ENCODE data around the gene AIMP1. TPM values are rescaled to one million over a fixed set of nuclear protein-coding genes. Genes with fewer than 3 reads are reported as not detected.

Gene AIMP1
- total and polyA plus RNA-seq, 10 of the 15 experiments (the other 5 are each of a cell fraction or from before 2014, with no cell fraction given): 18.6 to 131 (median 56.5) TPM

DNA sequence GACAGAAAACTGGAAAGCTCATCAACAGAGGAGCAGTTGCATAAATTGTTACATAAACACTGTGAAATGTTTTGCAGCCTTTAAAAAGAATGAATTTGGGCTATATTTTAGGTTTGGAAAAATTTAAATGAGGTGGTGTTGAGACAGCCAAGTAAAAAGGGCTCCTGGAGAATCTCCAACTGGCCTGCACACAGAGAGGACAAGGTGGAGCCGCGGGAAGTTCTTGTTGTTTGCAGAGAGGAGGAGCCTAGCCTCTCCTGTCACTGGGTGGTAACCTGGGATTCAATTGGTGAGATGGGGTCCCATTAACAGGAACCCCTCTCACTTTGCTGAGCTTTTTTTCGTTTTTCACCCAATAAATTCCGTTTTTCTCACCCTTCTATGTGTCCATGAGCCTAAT, 38.8 kb downstream of the AIMP1 start:
- in situ Hi-C loops (cut with MboI): no loop called here
- H3K4me2 ChIP-seq (ENCODE audit: control insufficient read depth, insufficient read depth): no peak overlapping the region

More for the DNA sequence above, 38.8 kb downstream of the AIMP1 start:
- WGBS (ENCODE audit: insufficient coverage, insufficient replicate concordance, low lambda C conversion rate, missing lambda C conversion rate): 61% methylated on average over 4 of the region's 4 CpGs
- H3K36me3 ChIP-seq (ENCODE audit: control insufficient read depth in 2 of 2, insufficient read depth in 2 of 2, low read length in 1 of 2): no peaks in the 10 kb centered on the region
- no peak overlapping the region for H3K9ac ChIP-seq (ENCODE audit: control insufficient read depth, insufficient read depth, low read length)
- FAIRE-seq (no peak), DNase-seq (ENCODE audit: low read depth, low spot score) (no peak), ATAC-seq (no peak)
- TF ChIP-seq MXI1 (IDR thresholded peaks at IDR 0.05; ENCODE audit: low read depth, low read length): no peak
- TF ChIP-seq, protein P1, sequence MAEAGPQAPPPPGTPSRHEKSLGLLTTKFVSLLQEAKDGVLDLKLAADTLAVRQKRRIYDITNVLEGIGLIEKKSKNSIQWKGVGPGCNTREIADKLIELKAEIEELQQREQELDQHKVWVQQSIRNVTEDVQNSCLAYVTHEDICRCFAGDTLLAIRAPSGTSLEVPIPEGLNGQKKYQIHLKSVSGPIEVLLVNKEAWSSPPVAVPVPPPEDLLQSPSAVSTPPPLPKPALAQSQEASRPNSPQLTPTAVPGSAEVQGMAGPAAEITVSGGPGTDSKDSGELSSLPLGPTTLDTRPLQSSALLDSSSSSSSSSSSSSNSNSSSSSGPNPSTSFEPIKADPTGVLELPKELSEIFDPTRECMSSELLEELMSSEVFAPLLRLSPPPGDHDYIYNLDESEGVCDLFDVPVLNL (IDR thresholded peaks at IDR 0.05; ENCODE audit: low read depth, low read length): no peak
- no peak for TF ChIP-seq HDAC2 (IDR thresholded peaks at IDR 0.05)
- no peak for TF ChIP-seq TBL1XR1 (IDR thresholded peaks at IDR 0.05; ENCODE audit: low read depth, low read length)
- TF ChIP-seq SMC3 (IDR thresholded peaks at IDR 0.05; ENCODE audit: borderline replicate concordance, low read length): no peak
- no peak for TF ChIP-seq SREBF1 (IDR thresholded peaks at IDR 0.05; ENCODE audit: low read length)
- no peak for TF ChIP-seq MLLT1 (IDR thresholded peaks at IDR 0.05)
- TF ChIP-seq SUPT20H (IDR thresholded peaks at IDR 0.05; ENCODE audit: borderline replicate concordance, control insufficient read depth, low read depth, low read length): no peak
- TF ChIP-seq NR2C1 (IDR thresholded peaks at IDR 0.05): no peak
- TF ChIP-seq SIX5 (IDR thresholded peaks at IDR 0.05; ENCODE audit: low read depth, low read length, severe bottlenecking): no peak
- no peak for TF ChIP-seq BCL11A (IDR thresholded peaks at IDR 0.05; ENCODE audit: low read depth, low read length)
- no peak for TF ChIP-seq NFYA (IDR thresholded peaks at IDR 0.05; ENCODE audit: borderline replicate concordance, low read depth, low read length)
- H2AFZ ChIP-seq (ENCODE audit: control insufficient read depth, low read depth, low read length): no peak overlapping the region
- no peak overlapping the region for H3K27ac ChIP-seq (ENCODE audit: control insufficient read depth, insufficient read depth)
- SMC1A ChIA-PET (ENCODE audit: uncharacterized antibody, unreplicated experiment): no interaction called here
- no peak overlapping the region for H3K4me3 ChIP-seq
- H3K27me3 ChIP-seq (replicated peaks in 1 of 2; ENCODE audit: control insufficient read depth in 2 of 2, insufficient read depth in 2 of 2, low read length in 1 of 2): no peaks in the 10 kb centered on the region
- POLR2A ChIA-PET: interaction anchor here (0.6 kb wide), 1 partner anchor 180 kb away, joined by 3 read pairs; no protein-coding TSS in a partner anchor
- no peaks in the 10 kb centered on the region for H4K20me1 ChIP-seq (ENCODE audit: control insufficient read depth, insufficient read depth)
- no peaks in the 10 kb centered on the region for H3K79me2 ChIP-seq (ENCODE audit: control insufficient read depth, insufficient read depth, low read length)
- intact Hi-C loops (cut with micrococcal nuclease; ENCODE audit: unreplicated experiment): no loop called here
- no peaks in the 10 kb centered on the region for H3K9me3 ChIP-seq (replicated peaks; ENCODE audit: control insufficient read depth, insufficient read depth, low read length)
- no TSS peak for BruUV-seq (replicated peaks)
- RAD21 ChIA-PET (ENCODE audit: unreplicated experiment): no interaction called here
- CTCF ChIA-PET: interaction anchor here (1.6 kb wide), 1 partner anchor 13 kb away, joined by 3 read pairs; no protein-coding TSS in a partner anchor
- no peaks in the 10 kb centered on the region for H3K4me1 ChIP-seq (ENCODE audit: control insufficient read depth, insufficient read depth, low read length)
